B cell (primary cell): Measurements from ENCODE around the gene GADD45B. TPM values are rescaled to one million over a fixed set of nuclear protein-coding genes. Genes with fewer than 3 reads are reported as not detected.

Experiments
- ATAC-seq: fragments of 200-7000 bp; cut with Tn5 transposase; one replicate; pipeline ENCODE4 v1.10.0; 2021; ENCODE audit warnings: low read depth, mild to moderate bottlenecking, moderate number of reproducible peaks, moderate library complexity
- CTCF ChIA-PET: fragments of 350-600 bp; sonication (Branson Sonifier 250); formaldehyde crosslinking; loops from one replicate; lab custom pipeline; 2021; ENCODE audit warnings: antibody characterized with exemption, inconsistent platforms; lab: Charles Lee
- POLR2A ChIA-PET: fragments of 350-600 bp; sonication (Branson Sonifier 250); formaldehyde crosslinking; loops from one replicate; lab custom pipeline; 2021; ENCODE audit warnings: antibody characterized with exemption; lab: Charles Lee
- DNase-seq: peaks from one replicate; pipeline ENCODE4 v3.0.0; 2013
- H2AFZ ChIP-seq: 2 replicates; pipeline ENCODE4 v1.6.1; 2012; ENCODE audit warnings: mild to moderate bottlenecking, low read depth, low read length; ENCODE audit not compliant: insufficient read depth, poor library complexity, severe bottlenecking
- H3K27ac ChIP-seq, 2 donors: 1 replicate in 1 of 2; 2 replicates in 1 of 2; pipeline ENCODE4 v1.5.1; 2012 to 2013; ENCODE audit warnings: low read length in 2 of 2, mild to moderate bottlenecking in 2 of 2, moderate library complexity in 1 of 2
- H3K27me3 ChIP-seq, 4 experiments: fragments of 200-600 bp in 1 of 4; sonication (generic) in 1 of 4; replicated peaks in 1 of 4; 1 replicate in 2 of 4; 2 replicates in 2 of 4; pipeline versions ENCODE4 v1.6.1 to v1.7.0; 2013 to 2016; ENCODE audit warnings: low read length in 3 of 4, mild to moderate bottlenecking in 2 of 4, mixed read lengths in 1 of 4, moderate library complexity in 1 of 4; ENCODE audit not compliant: insufficient read depth in 4 of 4, control insufficient read depth in 3 of 4; ENCODE audit errors: control extremely low read depth in 1 of 4
- H3K36me3 ChIP-seq, 2 experiments: replicated peaks in 1 of 2; 1 replicate in 1 of 2; 2 replicates in 1 of 2; pipeline versions ENCODE4 v1.6.1 to v1.7.1; 2013; ENCODE audit warnings: low read length in 1 of 2; ENCODE audit not compliant: insufficient read depth in 2 of 2, control insufficient read depth in 1 of 2; ENCODE audit errors: control extremely low read depth in 1 of 2, extremely low read depth in 1 of 2
- H3K4me1 ChIP-seq, 2 donors: fragments of 200-600 bp in 1 of 2; sonication (generic) in 1 of 2; 1 replicate in 1 of 2; 2 replicates in 1 of 2; pipeline versions ENCODE4 v1.5.1 to v1.6.1; 2013 to 2017; ENCODE audit warnings: low read length in 2 of 2; ENCODE audit not compliant: control insufficient read depth in 2 of 2, insufficient read depth in 2 of 2
- H3K4me2 ChIP-seq: replicated peaks from 2 replicates; pipeline ENCODE3; 2012; ENCODE audit warnings: mild to moderate bottlenecking, low read depth, low read length; ENCODE audit not compliant: poor library complexity, severe bottlenecking
- H3K4me3 ChIP-seq, 5 experiments: fragments of 200-600 bp in 1 of 5; sonication (generic) in 1 of 5; 1 replicate in 3 of 5; 2 replicates in 2 of 5; pipeline versions ENCODE4 v1.5.1 to v1.7.0; 2011 to 2016; ENCODE audit warnings: low read length in 4 of 5, mild to moderate bottlenecking in 4 of 5, low read depth in 2 of 5, control low read depth in 1 of 5, moderate library complexity in 1 of 5; ENCODE audit not compliant: insufficient read depth in 1 of 5; ENCODE audit errors: control extremely low read depth in 1 of 5, extremely low read depth in 1 of 5
- H3K79me2 ChIP-seq: fragments of 200-600 bp; sonication (generic); one replicate; pipeline ENCODE4 v1.6.0; 2016; ENCODE audit warnings: low read length; ENCODE audit not compliant: control insufficient read depth, insufficient read depth
- H3K9ac ChIP-seq: fragments of 200-600 bp; sonication (generic); 2 replicates; pipeline ENCODE4 v1.6.1; 2017; ENCODE audit warnings: mild to moderate bottlenecking, low read length, moderate library complexity
- H3K9me3 ChIP-seq, 3 donors: one replicate each; pipeline versions ENCODE4 v1.6.1 to v1.7.1; 2013; ENCODE audit warnings: low read length in 2 of 3; ENCODE audit not compliant: control insufficient read depth in 2 of 3, insufficient read depth in 1 of 3; ENCODE audit errors: control extremely low read depth in 1 of 3
- H4K20me1 ChIP-seq: 2 replicates; pipeline ENCODE4 v1.6.0; 2012; ENCODE audit warnings: mild to moderate bottlenecking, low read length; ENCODE audit not compliant: insufficient read depth, control insufficient read depth, poor library complexity, severe bottlenecking
- H3K27ac Mint-ChIP-seq: one replicate; pipeline ENCODE4 v1.8.0; 2021; ENCODE audit warnings: mixed read lengths
- H3K27me3 Mint-ChIP-seq: one replicate; pipeline ENCODE4 v1.8.0; 2021; ENCODE audit warnings: mixed read lengths
- H3K4me1 Mint-ChIP-seq: one replicate; pipeline ENCODE4 v1.8.0; 2021; ENCODE audit warnings: mixed read lengths
- H3K4me3 Mint-ChIP-seq: one replicate; pipeline ENCODE4 v1.8.0; 2021; ENCODE audit warnings: mixed read lengths
- H3K9me3 Mint-ChIP-seq: one replicate; pipeline ENCODE4 v1.8.0; 2022; ENCODE audit warnings: mixed read lengths; ENCODE audit not compliant: insufficient read depth
- WGBS: methylation state at CpG from one replicate; pipeline ENCODE4 v1.1.5; 2013; ENCODE audit warnings: missing lambda C conversion rate; ENCODE audit not compliant: insufficient coverage; 5-methylcytosine and 5-hydroxymethylcytosine counted together
- intact Hi-C: fragments of 100-400 bp; cut with micrococcal nuclease; formaldehyde crosslinking; loops from one replicate; pipeline ENCODE4 v1.10.0; 2022
- polyA plus RNA-seq: library from polyadenylated mRNA; depleted of rRNA; stranded (reverse); fragments of >200 nt; gene quantifications from 2 replicates; pipeline ENCODE4 v1.2.3, GENCODE V29; 2012
- total RNA-seq, 2 donors: library from RNA; stranded (reverse); fragments of 120-200 nt in 1 of 2; gene quantifications; 1 replicate in 1 of 2; 2 replicates in 1 of 2; pipeline versions ENCODE4 v1.2.3 to v1.2.4, GENCODE V29; 2013 to 2022
- TF ChIP-seq, protein P1 (sequence below): fragments of 200-600 bp; IDR thresholded peaks from one replicate; pipeline ENCODE4 v1.8.0; 2022; ENCODE audit warnings: antibody characterized with exemption, mild to moderate bottlenecking

The GADD45B gene
- total and polyA plus RNA-seq, 2 donors (not counting 1 experiment from before 2014, with no cell fraction given): 166 to 215 TPM

DNA sequence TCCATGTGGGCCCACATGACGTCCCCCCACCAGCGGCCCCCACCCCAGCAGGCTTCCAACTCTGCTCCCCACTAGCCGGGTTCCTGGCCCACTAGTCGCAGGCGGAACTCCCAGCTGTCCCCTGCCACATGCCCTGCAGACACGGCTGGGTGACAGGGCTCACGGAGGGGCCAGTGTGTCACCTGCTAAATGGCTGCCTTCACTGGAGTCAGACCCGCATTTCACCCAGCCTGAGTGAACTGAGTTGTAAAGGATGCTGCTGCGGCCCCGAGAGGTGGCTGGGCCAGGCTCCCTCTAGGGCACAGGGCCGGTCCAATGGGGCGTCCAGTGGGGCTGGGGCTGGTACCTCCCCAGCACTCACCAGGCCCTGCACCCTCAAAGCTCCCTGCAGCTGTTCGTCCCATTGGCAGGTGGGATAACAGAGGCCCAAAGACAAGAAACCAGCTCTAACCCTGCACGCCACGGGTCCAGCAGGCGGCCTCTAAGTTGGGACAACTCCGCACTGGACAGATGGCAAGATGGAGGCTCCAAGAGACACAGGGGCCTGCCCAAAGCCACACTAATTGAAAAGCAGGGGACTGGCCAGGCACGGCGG is 22.4 kb upstream of the GADD45B start:
- CTCF ChIA-PET: interaction anchor here (1.9 kb wide), 1 partner anchor 26 kb away, joined by 5 read pairs; no protein-coding TSS in a partner anchor

More for the DNA sequence above, 22.4 kb upstream of the GADD45B start:
- Histone ChIP-seq H3K36me3 (no peaks in the 10 kb centered on the region), H4K20me1 (peaks cover 8% of the 10 kb centered on the region), H3K9ac (no peak overlapping the region), H3K4me2 (peak overlapping the region; percentile 22), H3K27me3 (no peaks in the 10 kb centered on the region), H3K79me2 (peaks cover 60% of the 10 kb centered on the region), H3K4me1 (peaks cover 7 to 26% of the 10 kb centered on the region in 2 donors), H2AFZ (no peak overlapping the region), H3K9me3 (no peaks in the 10 kb centered on the region), H3K27ac (no peak overlapping the region), H3K4me3 (no peak overlapping the region)
- Mint-ChIP-seq H3K4me1 (peaks cover 24% of the 10 kb centered on the region), H3K9me3 (no peaks in the 10 kb centered on the region), H3K27ac (peak overlapping the region; percentile 53), H3K27me3 (no peaks in the 10 kb centered on the region), H3K4me3 (no peak overlapping the region)
- intact Hi-C loops: no loop called here
- WGBS: 91% methylated on average over 19 of the region's 19 CpGs
- ATAC-seq (no peak), DNase-seq (no peak)
- TF ChIP-seq, protein P1, sequence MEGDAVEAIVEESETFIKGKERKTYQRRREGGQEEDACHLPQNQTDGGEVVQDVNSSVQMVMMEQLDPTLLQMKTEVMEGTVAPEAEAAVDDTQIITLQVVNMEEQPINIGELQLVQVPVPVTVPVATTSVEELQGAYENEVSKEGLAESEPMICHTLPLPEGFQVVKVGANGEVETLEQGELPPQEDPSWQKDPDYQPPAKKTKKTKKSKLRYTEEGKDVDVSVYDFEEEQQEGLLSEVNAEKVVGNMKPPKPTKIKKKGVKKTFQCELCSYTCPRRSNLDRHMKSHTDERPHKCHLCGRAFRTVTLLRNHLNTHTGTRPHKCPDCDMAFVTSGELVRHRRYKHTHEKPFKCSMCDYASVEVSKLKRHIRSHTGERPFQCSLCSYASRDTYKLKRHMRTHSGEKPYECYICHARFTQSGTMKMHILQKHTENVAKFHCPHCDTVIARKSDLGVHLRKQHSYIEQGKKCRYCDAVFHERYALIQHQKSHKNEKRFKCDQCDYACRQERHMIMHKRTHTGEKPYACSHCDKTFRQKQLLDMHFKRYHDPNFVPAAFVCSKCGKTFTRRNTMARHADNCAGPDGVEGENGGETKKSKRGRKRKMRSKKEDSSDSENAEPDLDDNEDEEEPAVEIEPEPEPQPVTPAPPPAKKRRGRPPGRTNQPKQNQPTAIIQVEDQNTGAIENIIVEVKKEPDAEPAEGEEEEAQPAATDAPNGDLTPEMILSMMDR: no peak
- POLR2A ChIA-PET: interaction anchor here (0.6 to 1.5 kb wide), 4 partner anchors 9 to 895 kb away, joined by 3 to 7 read pairs (median 6); no protein-coding TSS in a partner anchor
